ENCODE measurements around the gene PRDX2.
A peak's percentile ranks its signal among the peaks of the same experiment; 100 is the strongest.

Gene PRDX2

GRCh38 chr19:12789098-12789903, 12.3 kb downstream of the PRDX2 start:
- peaks cover 63% of the 10 kb centered on the region for H3K4me1 ChIP-seq (ENCODE audit: control insufficient read depth, insufficient read depth, low read length)
- H3K9ac ChIP-seq (ENCODE audit: low read depth, low read length), result peak overlapping the region; percentile 98
- no peaks in the 10 kb centered on the region for H3K27me3 ChIP-seq (ENCODE audit: control insufficient read depth, insufficient read depth, low read length)
- no peaks in the 10 kb centered on the region for H3K9me3 ChIP-seq (replicated peaks; ENCODE audit: low read length)
- H3K36me3 ChIP-seq (ENCODE audit: insufficient read depth, low read length), result peaks cover 10% of the 10 kb centered on the region
- peak overlapping the region; percentile 69 for H3K4me3 ChIP-seq (ENCODE audit: low read length)
- H3K4me2 ChIP-seq (ENCODE audit: low read length), result peak overlapping the region; percentile 91

GRCh38 chr19:12788682-12789097, 12.9 kb downstream of the PRDX2 start:
- H3K36me3 ChIP-seq (ENCODE audit: insufficient read depth, low read length), result peaks cover 10% of the 10 kb centered on the region
- H3K4me1 ChIP-seq (ENCODE audit: control insufficient read depth, insufficient read depth, low read length), result peaks cover 62% of the 10 kb centered on the region
- H3K9ac ChIP-seq (ENCODE audit: low read depth, low read length), result peak overlapping the region; percentile 98
- H3K4me2 ChIP-seq (ENCODE audit: low read length), result peak overlapping the region; percentile 91
- H3K9me3 ChIP-seq (replicated peaks; ENCODE audit: low read length), result no peaks in the 10 kb centered on the region
- peak overlapping the region; percentile 69 for H3K4me3 ChIP-seq (ENCODE audit: low read length)
- no peaks in the 10 kb centered on the region for H3K27me3 ChIP-seq (ENCODE audit: control insufficient read depth, insufficient read depth, low read length)

- Histone ChIP-seq H3K4me2 (ENCODE audit: low read length) (peak overlapping the region; percentile 91), H3K9ac (ENCODE audit: low read depth, low read length) (peak overlapping the region; percentile 98), H3K9me3 (replicated peaks; ENCODE audit: low read length) (no peaks in the 10 kb centered on the region), H3K4me1 (ENCODE audit: control insufficient read depth, insufficient read depth, low read length) (peaks cover 68% of the 10 kb centered on the region), H3K4me3 (ENCODE audit: low read length) (peak overlapping the region; percentile 69), H3K27me3 (ENCODE audit: control insufficient read depth, insufficient read depth, low read length) (no peaks in the 10 kb centered on the region), H3K36me3 (ENCODE audit: insufficient read depth, low read length) (peaks cover 10% of the 10 kb centered on the region)
Observed at GRCh38 chr19:12788042-12788681, 13.4 kb downstream of the PRDX2 start.

- no peaks in the 10 kb centered on the region for H3K27me3 ChIP-seq (ENCODE audit: control insufficient read depth, insufficient read depth, low read length)
- H3K4me3 ChIP-seq (ENCODE audit: low read length), result no peak overlapping the region
- H3K9ac ChIP-seq (ENCODE audit: low read depth, low read length), result no peak overlapping the region
- peaks cover 74% of the 10 kb centered on the region for H3K4me1 ChIP-seq (ENCODE audit: control insufficient read depth, insufficient read depth, low read length)
- peaks cover 3% of the 10 kb centered on the region for H3K36me3 ChIP-seq (ENCODE audit: insufficient read depth, low read length)
- no peaks in the 10 kb centered on the region for H3K9me3 ChIP-seq (replicated peaks; ENCODE audit: low read length)
- no peak overlapping the region for H3K4me2 ChIP-seq (ENCODE audit: low read length)
Observed at GRCh38 chr19:12787458-12787857, 14.1 kb downstream of the PRDX2 start.

- H3K27me3 ChIP-seq (ENCODE audit: control insufficient read depth, insufficient read depth, low read length), result no peaks in the 10 kb centered on the region
Observed at GRCh38 chr19:12786952-12787351, 14.6 kb downstream of the PRDX2 start.

GRCh38 chr19:12786141-12786870, 15.3 kb downstream of the PRDX2 start:
- Histone ChIP-seq H3K4me3 (ENCODE audit: low read length) (no peak overlapping the region), H3K9ac (ENCODE audit: low read depth, low read length) (peak overlapping the region; percentile 61)

More at GRCh38 chr19:12786952-12787351, 14.6 kb downstream of the PRDX2 start:
- Histone ChIP-seq H3K9ac (ENCODE audit: low read depth, low read length) (peak overlapping the region; percentile 61), H3K4me1 (ENCODE audit: control insufficient read depth, insufficient read depth, low read length) (peaks cover 79% of the 10 kb centered on the region), H3K4me3 (ENCODE audit: low read length) (no peak overlapping the region), H3K4me2 (ENCODE audit: low read length) (peak overlapping the region; percentile 33), H3K36me3 (ENCODE audit: insufficient read depth, low read length) (no peaks in the 10 kb centered on the region), H3K9me3 (replicated peaks; ENCODE audit: low read length) (no peaks in the 10 kb centered on the region)

GRCh38 chr19:12785431-12786031, 16.1 kb downstream of the PRDX2 start:
- Histone ChIP-seq H3K9ac (ENCODE audit: low read depth, low read length) (peak overlapping the region; percentile 61), H3K27me3 (ENCODE audit: control insufficient read depth, insufficient read depth, low read length) (no peaks in the 10 kb centered on the region), H3K9me3 (replicated peaks; ENCODE audit: low read length) (no peaks in the 10 kb centered on the region), H3K4me3 (ENCODE audit: low read length) (no peak overlapping the region), H3K36me3 (ENCODE audit: insufficient read depth, low read length) (no peaks in the 10 kb centered on the region), H3K4me2 (ENCODE audit: low read length) (peak overlapping the region; percentile 33), H3K4me1 (ENCODE audit: control insufficient read depth, insufficient read depth, low read length) (peaks cover 75% of the 10 kb centered on the region)

More at GRCh38 chr19:12786141-12786870, 15.3 kb downstream of the PRDX2 start:
- H3K4me1 ChIP-seq (ENCODE audit: control insufficient read depth, insufficient read depth, low read length), result peaks cover 81% of the 10 kb centered on the region
- H3K9me3 ChIP-seq (replicated peaks; ENCODE audit: low read length), result no peaks in the 10 kb centered on the region
- H3K36me3 ChIP-seq (ENCODE audit: insufficient read depth, low read length), result no peaks in the 10 kb centered on the region
- no peaks in the 10 kb centered on the region for H3K27me3 ChIP-seq (ENCODE audit: control insufficient read depth, insufficient read depth, low read length)
- peak overlapping the region; percentile 33 for H3K4me2 ChIP-seq (ENCODE audit: low read length)

- Histone ChIP-seq H3K9me3 (replicated peaks; ENCODE audit: low read length) (no peaks in the 10 kb centered on the region), H3K9ac (ENCODE audit: low read depth, low read length) (peak overlapping the region; percentile 61), H3K27me3 (ENCODE audit: control insufficient read depth, insufficient read depth, low read length) (no peaks in the 10 kb centered on the region), H3K4me2 (ENCODE audit: low read length) (no peak overlapping the region), H3K4me1 (ENCODE audit: control insufficient read depth, insufficient read depth, low read length) (peaks cover 73% of the 10 kb centered on the region), H3K4me3 (ENCODE audit: low read length) (no peak overlapping the region), H3K36me3 (ENCODE audit: insufficient read depth, low read length) (no peaks in the 10 kb centered on the region)
Observed at GRCh38 chr19:12784871-12785430, 16.6 kb downstream of the PRDX2 start.

GRCh38 chr19:12784394-12784870, 17.2 kb downstream of the PRDX2 start:
- Histone ChIP-seq H3K36me3 (ENCODE audit: insufficient read depth, low read length) (no peaks in the 10 kb centered on the region), H3K9me3 (replicated peaks; ENCODE audit: low read length) (no peaks in the 10 kb centered on the region), H3K4me2 (ENCODE audit: low read length) (no peak overlapping the region), H3K4me3 (ENCODE audit: low read length) (no peak overlapping the region), H3K4me1 (ENCODE audit: control insufficient read depth, insufficient read depth, low read length) (peaks cover 78% of the 10 kb centered on the region), H3K9ac (ENCODE audit: low read depth, low read length) (peak overlapping the region; percentile 0), H3K27me3 (ENCODE audit: control insufficient read depth, insufficient read depth, low read length) (no peaks in the 10 kb centered on the region)

GRCh38 chr19:12783849-12784393, 17.7 kb downstream of the PRDX2 start:
- Histone ChIP-seq H3K4me2 (ENCODE audit: low read length) (peak overlapping the region; percentile 65), H3K9ac (ENCODE audit: low read depth, low read length) (peak overlapping the region; percentile 65), H3K4me3 (ENCODE audit: low read length) (peak overlapping the region; percentile 35), H3K9me3 (replicated peaks; ENCODE audit: low read length) (no peaks in the 10 kb centered on the region), H3K4me1 (ENCODE audit: control insufficient read depth, insufficient read depth, low read length) (peaks cover 78% of the 10 kb centered on the region), H3K27me3 (ENCODE audit: control insufficient read depth, insufficient read depth, low read length) (no peaks in the 10 kb centered on the region), H3K36me3 (ENCODE audit: insufficient read depth, low read length) (no peaks in the 10 kb centered on the region)

Data from skeletal muscle satellite cell (primary cell).